HG03520 (cell line): ENCODE measurements around the gene LIPK.
"Not testable (repeated sequence)": the region's sequence is repeated elsewhere in the genome, so short reads cannot be mapped to it uniquely, and the experiment has no call there.

Experiments used
- ATAC-seq: cut with Tn5 transposase; IDR thresholded peaks from one replicate; pipeline ENCODE4 v1.9.1; 2021; ENCODE audit warnings: mild to moderate bottlenecking, moderate library complexity; ENCODE audit not compliant: unreplicated experiment

The LIPK gene, protein sequence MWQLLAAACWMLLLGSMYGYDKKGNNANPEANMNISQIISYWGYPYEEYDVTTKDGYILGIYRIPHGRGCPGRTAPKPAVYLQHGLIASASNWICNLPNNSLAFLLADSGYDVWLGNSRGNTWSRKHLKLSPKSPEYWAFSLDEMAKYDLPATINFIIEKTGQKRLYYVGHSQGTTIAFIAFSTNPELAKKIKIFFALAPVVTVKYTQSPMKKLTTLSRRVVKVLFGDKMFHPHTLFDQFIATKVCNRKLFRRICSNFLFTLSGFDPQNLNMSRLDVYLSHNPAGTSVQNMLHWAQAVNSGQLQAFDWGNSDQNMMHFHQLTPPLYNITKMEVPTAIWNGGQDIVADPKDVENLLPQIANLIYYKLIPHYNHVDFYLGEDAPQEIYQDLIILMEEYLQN

DNA sequence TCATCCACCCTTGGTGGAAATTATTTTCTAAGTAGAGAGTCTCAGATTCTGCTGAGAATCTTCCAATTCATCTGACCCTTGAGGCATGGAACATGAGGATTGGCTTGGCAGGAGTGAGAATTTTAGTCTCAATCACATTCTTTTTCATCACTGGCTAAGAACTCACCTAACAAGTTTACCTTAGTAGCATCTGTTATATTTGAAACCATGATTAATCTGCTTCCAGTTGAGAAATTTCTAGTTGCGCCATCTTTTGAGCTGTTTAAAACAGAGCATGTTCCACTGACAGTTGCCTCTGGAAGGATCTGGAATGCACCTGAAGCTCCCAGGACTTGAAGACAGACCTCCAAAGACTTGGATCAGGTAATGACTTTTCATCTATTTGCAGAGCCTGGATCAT lies at the start of gene LIPK:
Gene LIPK, plus strand, starts transcription at position 292 of the 400 bp plus-strand sequence. CDS start 18,295 bp downstream, outside the sequence.
- no peak for ATAC-seq

DNA sequence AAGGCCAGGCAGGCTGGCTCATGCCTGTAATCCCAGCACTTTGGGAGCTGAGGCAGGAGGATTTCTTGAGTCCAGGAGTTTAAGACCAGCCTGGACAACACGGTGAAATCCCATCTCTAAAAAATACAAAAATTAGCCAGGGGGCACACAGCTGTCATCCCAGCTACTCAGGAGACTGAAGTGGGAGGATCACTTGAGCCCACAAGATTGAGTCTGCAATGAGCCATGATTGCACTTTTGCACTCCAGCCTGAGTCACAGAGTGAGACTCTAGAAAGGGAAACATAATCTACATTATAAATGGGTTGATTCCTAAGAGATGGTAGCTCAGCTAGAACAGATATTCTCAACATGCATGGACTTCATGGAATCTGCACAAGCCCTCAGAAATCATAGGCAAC lies 48.1 kb upstream of the LIPK start:
- ATAC-seq: no peak

DNA sequence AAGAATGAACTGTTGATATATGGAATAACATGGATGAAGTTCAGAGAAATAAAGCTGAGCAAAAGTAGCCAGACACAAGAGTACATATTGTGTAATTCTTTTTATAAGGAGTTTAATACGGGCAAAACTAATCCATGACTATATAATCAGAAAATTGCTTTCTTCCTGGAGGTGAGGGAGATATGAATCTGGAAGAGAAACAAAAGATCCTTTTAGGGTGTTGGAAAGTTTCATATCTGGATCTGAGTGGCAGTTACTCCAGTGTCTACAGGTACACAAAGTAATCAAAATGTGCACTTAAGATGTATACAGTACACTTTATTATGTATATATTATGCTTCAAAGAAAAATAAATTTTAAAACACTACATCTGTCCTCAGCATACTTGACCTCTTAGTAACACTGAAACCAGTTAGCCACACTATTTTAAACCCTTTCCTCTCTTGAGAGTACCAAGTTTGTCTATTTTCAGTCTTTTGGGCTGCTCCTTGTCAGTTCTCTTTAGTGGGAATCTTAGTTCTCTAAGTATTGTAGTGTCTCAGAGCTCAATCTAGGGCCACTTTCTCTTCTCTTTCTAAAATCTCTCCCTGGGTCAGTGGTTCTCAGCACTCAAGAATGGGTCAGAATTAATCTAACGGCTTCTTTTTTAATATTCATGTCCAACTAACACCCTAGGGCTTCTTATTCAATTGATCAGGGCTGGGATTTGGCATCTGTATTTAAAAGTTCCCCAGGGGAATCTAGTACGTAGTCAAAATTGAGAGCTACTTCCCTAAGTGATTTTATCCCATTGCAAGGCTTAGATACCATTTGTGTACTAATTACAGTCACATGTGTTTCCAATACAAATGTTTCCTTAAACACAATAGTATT lies 46.1 kb upstream of the LIPK start:
- no peak for ATAC-seq

DNA sequence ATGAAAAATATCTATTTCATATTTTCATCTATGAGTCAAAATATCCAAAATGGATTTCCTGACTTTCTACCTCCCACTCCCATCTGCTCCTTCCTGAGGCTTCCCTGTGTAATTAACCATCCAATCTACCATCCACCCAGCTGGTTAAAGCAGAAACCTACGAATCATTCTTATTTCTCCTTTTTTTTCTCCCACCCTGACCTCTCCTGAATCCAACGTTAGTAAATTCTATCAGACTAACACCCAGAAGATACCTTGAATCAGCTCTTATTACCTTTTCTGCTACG lies 45.5 kb upstream of the LIPK start:
- no peak for ATAC-seq

DNA sequence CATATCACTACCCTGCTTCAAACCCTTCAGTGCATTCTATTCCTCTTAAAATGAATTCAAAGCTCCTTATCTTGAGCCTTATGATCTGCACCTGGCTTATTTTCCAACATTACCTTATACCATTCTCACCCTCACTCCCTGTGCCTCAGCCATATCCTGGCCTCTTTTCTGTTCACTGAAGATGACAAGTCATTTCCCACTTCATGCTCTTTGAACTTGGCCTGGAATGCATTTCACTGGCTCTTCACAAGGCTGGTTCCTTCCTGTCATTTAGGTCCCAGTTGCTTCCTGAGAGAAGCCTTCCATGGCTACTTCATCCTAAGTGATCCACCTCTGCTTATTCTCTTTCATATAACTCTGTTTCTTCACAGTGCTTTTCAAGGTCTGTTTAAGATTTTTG lies 45.0 kb upstream of the LIPK start:
- ATAC-seq: no peak

DNA sequence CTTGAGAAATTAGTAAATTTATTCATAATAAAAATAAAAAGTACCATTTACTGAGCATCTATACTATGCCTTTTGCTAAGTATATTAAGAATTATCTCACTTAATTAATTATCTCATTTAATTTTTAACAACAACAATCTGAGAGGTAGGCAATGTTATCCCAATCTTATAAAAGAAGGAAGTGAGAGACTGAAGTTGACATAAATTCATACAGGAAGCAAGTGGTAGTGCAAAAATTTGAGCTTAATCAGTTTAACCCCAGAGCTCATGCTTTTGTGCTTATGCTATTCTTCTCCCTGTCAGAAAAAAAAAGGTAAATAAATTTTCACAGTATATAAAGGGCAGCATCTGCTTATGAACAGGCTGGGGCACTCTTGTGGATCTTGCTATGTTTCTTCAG lies 44.5 kb upstream of the LIPK start:
- ATAC-seq: no peak

DNA sequence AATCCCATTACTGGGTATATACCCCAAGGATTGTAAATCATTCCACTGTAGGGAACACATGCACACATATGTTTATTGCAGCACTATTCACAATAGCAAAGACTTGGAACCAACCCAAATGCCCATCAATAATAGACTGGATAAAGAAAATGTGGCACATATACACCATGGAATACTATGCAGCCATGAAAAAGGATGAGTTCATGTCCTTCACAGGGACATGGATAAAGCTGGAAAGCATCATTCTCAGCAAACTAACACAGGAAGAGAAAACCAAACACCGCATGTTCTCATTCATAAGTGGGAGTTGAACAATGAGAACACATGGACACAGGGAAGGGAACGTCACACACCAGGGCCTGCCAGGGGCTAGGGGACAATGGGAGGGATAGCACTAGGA lies 42.9 kb upstream of the LIPK start:
- ATAC-seq: not testable (repeated sequence)

DNA sequence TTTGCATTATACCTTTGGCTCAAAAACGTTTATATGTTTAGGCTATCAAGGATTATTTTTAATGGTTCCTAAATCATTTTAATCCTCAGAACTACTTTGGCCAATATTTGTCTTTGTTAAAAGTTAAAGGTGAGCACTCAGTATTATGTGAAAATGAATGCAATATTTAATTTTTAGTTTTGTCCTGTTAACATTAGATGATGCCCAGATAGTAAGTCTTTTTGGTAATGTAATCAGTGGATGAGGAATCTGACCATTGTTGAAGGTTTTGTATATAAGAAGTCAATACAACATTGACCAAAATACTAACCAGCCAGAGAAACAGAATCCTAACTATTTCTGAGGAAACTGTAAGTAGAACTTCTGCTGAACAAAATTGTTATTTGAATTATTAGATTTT lies 41.9 kb upstream of the LIPK start, which contains the start of gene LIPF:
Gene LIPF, plus strand, starts transcription at position 301 of the 400 bp plus-strand sequence. CDS start 2,856 bp downstream, outside the sequence.
- no peak for ATAC-seq

DNA sequence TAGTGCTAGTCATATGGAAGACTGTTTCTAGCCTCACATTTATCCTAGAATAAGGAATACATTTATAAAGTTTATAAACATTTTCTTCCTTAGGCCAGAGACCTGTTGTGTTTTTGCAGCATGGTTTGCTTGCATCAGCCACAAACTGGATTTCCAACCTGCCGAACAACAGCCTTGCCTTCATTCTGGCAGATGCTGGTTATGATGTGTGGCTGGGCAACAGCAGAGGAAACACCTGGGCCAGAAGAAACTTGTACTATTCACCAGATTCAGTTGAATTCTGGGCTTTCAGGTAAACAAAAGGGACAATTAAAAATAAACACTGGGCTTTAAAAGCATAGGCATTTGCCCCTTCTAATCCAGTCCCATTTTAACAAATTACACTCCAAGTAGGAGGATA lies 37.6 kb upstream of the LIPK start:
- ATAC-seq: no peak

DNA sequence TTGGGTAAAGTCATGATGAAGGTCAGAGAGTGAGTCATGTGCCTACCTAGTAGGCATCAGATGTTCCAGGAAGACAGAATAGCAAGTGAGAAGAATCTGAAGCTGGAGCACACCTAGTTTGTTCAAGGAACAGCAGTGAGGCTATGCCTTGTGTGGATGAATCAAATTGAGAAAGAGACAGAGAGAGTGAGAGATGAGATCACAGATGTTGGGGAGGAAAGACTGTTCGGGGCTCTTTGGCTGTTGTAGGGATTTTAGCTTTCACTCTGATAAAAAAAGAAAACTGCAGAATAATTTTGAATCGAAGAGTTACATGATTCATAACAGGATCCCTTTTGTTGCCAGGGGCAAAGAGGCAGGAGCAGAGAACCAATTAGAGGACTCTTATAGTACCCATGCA lies 35.6 kb upstream of the LIPK start:
- no peak for ATAC-seq

DNA sequence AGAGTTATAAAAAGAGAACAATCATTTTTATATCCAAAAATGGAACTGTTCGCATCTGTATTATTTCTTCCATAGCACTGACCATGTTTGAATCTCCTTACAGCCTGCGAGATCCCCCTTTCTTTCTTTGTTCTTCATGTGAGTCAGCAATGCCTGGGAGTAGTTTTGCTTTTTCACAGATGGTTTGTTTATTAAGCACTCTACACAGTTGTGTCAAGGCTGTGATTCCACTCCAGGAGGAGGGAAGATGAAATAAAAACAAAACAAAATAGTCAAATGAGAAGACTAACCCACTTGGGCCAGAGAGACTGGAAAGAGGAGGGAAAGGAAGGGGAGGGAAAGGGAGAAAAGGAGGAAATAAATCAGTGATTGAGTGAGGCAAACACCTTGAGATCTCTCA lies 34.0 kb upstream of the LIPK start:
- ATAC-seq: no peak

DNA sequence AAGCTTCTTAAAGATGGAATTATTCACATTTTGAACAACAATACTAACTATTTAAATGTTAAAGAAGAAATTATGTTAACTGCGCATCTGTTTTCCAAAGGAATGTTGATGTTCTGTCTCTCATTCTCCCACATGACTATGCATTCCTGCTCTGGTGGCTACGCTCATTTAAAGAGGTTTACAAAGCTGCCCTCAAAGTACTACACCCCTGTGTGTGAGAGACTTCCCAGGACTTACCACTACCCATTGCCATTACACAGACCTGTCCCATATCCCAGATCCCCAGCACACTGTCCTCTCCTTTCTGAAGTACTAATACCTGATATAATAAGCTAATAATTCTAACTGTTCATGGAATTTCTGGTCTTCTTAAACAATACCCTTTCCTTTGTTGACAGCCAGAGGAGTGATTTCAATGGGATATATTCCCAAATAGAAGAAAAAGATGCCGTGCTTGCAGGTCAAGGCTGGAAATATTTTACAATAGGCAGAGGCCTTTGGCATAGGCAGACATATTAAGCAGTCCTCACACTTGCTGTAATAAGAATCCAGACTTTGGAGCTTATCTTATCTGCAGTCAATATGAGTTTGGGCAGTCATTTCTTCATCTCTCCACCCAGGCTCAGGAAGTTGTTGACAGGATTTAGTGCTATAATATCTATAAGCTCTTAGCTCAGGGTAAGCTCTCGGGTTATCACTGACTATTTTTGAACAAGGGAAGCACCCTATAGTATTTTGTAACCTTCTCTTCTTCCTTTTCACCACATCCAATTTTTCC lies 29.6 kb upstream of the LIPK start:
- no peak for ATAC-seq

DNA sequence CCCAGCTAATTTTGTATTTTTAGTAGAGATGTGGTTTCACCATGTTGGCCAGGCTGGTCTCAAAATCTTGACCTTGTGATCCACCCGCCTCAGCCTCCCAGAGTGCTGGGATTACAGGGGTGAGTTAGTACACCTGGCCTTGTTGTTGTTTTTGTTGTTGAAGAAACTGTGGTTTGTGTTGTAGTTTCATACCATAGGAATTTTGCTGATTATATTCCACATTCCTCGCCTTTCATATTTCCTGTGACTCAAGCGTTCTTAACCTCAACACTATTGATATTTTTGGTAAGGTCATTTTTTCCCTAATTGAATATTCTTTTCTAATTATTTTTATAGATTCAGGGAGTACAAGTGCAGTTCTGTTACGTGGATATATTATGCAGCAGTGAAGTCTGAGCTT lies 25.1 kb upstream of the LIPK start:
- no peak for ATAC-seq

DNA sequence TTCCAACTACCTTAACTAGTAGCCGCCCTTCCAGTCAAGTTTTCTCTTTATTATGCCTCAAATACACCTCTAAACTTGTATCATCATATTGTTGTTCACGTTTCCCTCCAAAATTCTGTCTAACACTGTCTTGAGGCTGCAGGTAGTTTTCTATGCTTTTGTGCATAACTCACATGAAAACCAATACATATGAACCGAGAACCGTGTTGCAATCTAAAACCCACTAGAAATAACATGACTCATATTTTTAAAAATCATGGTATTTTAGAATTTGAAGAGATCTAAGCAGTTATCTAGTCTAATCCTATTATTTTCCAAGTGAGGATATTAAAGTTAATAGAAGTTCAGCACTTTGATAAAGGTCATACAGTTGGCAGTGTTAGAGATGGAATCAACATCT lies 23.6 kb upstream of the LIPK start:
- no peak for ATAC-seq

DNA sequence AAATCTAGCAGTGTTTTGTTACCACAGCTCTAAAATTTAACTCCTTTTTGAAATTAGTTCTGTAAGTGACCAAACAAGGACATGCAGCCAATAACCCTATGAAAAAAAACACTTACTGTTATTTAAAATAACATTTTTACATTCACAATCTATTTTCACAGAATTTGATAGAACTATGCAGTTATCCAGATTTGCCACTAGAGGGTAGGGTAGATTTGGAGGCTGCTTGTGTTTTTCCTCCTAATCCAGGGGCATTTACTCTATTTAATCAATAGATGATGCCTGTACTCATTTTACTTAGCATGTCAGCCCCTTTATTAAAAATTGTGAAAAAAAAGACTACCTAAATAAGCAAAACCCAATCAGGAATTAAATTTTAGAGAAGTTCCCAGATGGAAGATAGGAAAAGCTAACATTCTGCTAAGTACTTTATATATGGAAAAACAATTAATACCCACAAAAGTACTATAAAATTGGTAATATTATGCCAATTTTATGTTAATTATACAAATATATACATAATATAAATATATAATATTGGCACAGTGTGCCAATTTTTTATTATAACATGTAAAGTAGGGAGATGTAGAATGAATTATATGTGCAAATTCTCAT lies 18.1 kb upstream of the LIPK start:
- ATAC-seq: no peak

DNA sequence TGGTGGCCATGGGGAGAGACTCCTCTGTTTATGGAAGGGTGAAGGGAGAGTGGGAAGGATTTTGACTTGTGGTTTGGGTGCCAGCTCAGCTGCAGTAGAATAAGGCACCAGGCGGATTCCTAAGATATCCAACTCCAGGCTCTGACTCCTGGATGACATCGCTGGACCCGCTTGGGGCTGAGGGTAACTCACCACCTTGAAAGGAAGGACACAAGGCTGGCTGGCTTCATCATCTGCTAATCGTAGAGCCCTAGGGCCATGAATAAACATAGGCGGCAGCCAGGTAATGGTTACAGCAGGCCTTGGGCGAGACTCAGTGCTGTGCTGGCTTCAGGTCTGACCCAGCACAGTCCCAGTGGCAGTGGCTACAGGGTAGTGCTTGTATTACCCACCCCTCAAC lies 16.7 kb upstream of the LIPK start:
- no peak for ATAC-seq

DNA sequence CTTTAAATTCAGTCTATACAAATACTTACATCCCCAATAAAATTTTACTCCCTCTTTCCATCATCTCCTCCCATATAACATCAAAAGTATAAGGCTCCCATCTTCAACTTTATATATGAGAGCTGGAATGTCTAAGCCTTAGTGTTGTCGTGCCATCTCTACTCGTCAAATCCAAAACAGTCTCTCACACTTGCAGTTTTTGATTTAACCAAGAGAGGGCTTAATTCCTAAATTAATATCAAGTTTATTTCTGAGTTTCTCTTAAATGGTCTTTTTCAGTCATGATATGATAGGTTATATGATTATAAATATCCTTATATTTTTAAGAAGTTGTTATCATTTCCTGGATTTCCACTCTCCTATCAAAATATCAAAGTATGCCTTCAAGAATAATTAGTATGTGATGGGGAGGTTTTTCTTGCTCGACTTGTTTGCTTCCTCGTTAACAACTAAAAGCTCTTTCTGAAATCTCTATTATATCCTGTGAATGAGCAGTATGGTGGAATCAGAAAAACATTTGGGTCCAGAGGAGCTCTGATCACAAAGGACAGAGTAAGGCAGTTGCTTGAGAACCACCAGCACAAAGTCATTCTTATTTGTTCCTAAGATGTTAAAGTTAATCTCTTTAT lies 12.5 kb upstream of the LIPK start:
- ATAC-seq: no peak

DNA sequence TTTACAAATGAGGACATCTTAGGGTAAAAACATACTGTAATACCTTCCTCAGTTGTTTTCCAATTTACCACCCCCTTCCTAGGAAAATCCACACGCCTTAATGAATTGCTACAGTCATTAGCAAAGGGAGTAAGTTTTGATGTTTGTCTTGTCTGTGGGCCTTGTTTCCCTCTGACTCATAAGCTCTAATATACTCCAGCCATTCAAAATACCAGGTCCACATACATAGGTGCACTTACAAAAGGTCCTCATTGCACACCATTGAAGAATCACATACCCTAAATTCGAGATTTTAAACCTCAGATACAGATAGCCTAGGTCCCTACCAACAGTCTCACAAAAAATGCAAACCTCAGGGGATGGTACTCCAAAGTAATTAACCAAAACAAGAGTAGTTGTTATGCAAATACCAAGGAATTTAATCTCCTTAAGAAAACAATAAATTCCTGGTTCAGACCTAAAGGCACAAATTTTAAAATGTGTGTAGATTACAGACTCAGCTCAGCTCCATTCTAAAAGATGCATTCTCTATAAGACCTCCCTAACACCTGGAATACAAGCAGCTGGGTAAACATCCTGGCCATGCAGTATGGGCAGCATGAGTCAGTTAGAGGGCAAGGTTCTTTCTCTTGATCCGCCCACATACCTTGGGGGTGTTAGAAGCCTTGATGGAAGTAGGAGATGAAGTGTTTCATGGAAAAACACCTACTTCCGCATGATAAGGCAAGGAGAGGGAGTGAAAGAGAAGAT lies 3.0 kb upstream of the LIPK start:
- no peak for ATAC-seq

DNA sequence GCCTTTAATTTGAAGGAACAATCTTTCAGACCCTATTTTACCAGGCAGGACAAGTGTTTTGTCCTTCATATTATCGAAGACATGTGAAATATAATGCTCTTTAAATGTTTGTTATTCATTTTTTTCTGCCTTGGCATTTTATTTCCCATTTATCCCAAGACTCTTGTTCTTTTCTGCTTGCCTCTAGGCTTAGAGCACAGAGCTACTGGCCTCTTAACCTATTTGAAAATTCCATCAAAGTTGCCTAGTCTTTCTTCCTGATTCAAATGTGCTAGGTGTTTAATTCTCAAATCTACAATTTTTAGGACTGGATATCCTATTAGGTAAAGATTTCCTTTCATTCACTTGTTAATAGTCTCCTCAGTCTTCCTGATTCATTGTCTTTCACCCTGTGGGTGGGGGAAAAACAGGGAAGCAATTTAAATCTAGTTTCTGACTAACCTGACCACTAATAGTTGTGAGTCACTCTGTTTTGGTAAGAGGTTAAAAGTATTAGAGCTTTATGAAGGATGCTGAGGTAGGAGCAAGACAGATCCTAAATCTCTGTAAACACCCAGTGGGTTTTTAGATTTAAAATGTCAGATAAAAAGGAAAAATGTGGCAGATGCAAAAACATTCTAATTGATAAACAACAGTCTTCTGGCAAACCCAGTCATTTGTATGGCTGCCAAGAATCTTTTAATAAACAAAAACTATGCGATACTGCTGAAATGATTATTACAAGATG lies 1.5 kb downstream of the LIPK start:
- no peak for ATAC-seq
